HepG2 (cell line): Measurements from ENCODE around the gene PRM2. TPM values are rescaled to one million over a fixed set of nuclear protein-coding genes. Genes with fewer than 3 reads are reported as not detected.

ENCODE experiments used
- BRD4 ChIP-seq: sonication (generic); formaldehyde crosslinking; IDR thresholded peaks from 2 replicates; pipeline ENCODE4 v1.4.0; 2020; ENCODE audit warnings: missing genetic modification reagents
- GLI4 ChIP-seq: sonication (generic); formaldehyde crosslinking; IDR thresholded peaks from 2 replicates; pipeline ENCODE4 v1.5.1; 2020; ENCODE audit warnings: missing genetic modification reagents, mild to moderate bottlenecking, moderate library complexity, borderline replicate concordance
- HNF1A ChIP-seq, 2 experiments: sonication (generic) in 1 of 2; formaldehyde crosslinking in 1 of 2; IDR thresholded peaks; 2 replicates each; pipeline versions ENCODE4 v1.4.0 to v1.6.1; 2016 to 2020; ENCODE audit warnings: borderline replicate concordance in 1 of 2, low read depth in 1 of 2, mild to moderate bottlenecking in 1 of 2, missing genetic modification reagents in 1 of 2
- HNF4A ChIP-seq: sonication (generic); formaldehyde crosslinking; IDR thresholded peaks from 2 replicates; pipeline ENCODE4 v1.4.0; 2020; ENCODE audit warnings: missing genetic modification reagents
- KLF15 ChIP-seq: sonication (generic); formaldehyde crosslinking; IDR thresholded peaks from 2 replicates; pipeline ENCODE4 v1.8.1; 2023; ENCODE audit warnings: borderline replicate concordance, mild to moderate bottlenecking, inconsistent platforms, missing genetic modification reagents, mixed read lengths
- NFKBIZ ChIP-seq: IDR thresholded peaks from 2 replicates; pipeline ENCODE4 v1.6.1; 2018; ENCODE audit warnings: missing genetic modification reagents, missing compliant biosample characterization
- PAX8 ChIP-seq: sonication (generic); formaldehyde crosslinking; IDR thresholded peaks from 2 replicates; pipeline ENCODE4 v1.8.0; 2022; ENCODE audit warnings: mild to moderate bottlenecking, missing genetic modification reagents, borderline replicate concordance
- SAP130 ChIP-seq: IDR thresholded peaks from 2 replicates; pipeline ENCODE4 v1.6.1; 2016; ENCODE audit warnings: low read depth
- SIX1 ChIP-seq: sonication (generic); formaldehyde crosslinking; IDR thresholded peaks from 2 replicates; pipeline ENCODE4 v1.4.0; 2020; ENCODE audit warnings: missing genetic modification reagents, borderline replicate concordance
- ZBTB4 ChIP-seq: sonication (generic); formaldehyde crosslinking; IDR thresholded peaks from 2 replicates; pipeline ENCODE4 v1.4.0; 2020; ENCODE audit warnings: missing genetic modification reagents, mild to moderate bottlenecking, borderline replicate concordance
- ZNF136 ChIP-seq: sonication (generic); formaldehyde crosslinking; IDR thresholded peaks from 2 replicates; pipeline ENCODE4 v1.8.1; 2022; ENCODE audit warnings: low read depth, mild to moderate bottlenecking, moderate library complexity, missing genetic modification reagents
- ZNF17 ChIP-seq: sonication (generic); formaldehyde crosslinking; IDR thresholded peaks from 2 replicates; pipeline ENCODE4 v1.5.0; 2020; ENCODE audit warnings: mild to moderate bottlenecking, missing genetic modification reagents
- ZNF605 ChIP-seq: sonication (generic); formaldehyde crosslinking; IDR thresholded peaks from 2 replicates; pipeline ENCODE4 v1.8.0; 2022; ENCODE audit warnings: mild to moderate bottlenecking, missing genetic modification reagents
- ZNF639 ChIP-seq: conservative IDR thresholded peaks from 2 replicates; pipeline ENCODE4 v1.6.1; 2018; ENCODE audit warnings: missing genetic modification reagents
- ZNF660 ChIP-seq: sonication (generic); formaldehyde crosslinking; IDR thresholded peaks from 2 replicates; pipeline ENCODE4 v1.5.1; 2020; ENCODE audit warnings: mild to moderate bottlenecking, low read depth, missing genetic modification reagents, borderline replicate concordance
- ZNF7 ChIP-seq: IDR thresholded peaks from 2 replicates; pipeline ENCODE4 v1.6.1; 2016; ENCODE audit warnings: missing biosample characterization, missing genetic modification reagents
- polyA plus RNA-seq, 8 experiments: library from polyadenylated mRNA; depleted of rRNA in 3 of 8; stranded (reverse) in 7 of 8; unstranded in 1 of 8; fragments of >200 nt; fragmentation: Illumina TruSeq in 4 of 8; extraction: Trizol in 4 of 8; gene quantifications; 2 replicates each; pipeline versions ENCODE4 v1.2.1 to v1.2.3, GENCODE V29; 2011 to 2016; ENCODE audit warnings: low read depth in 4 of 8, missing spikeins in 1 of 8, mixed read lengths in 1 of 8; ENCODE audit not compliant: insufficient read depth in 1 of 8
- total RNA-seq, 5 experiments: library from RNA; depleted of rRNA; stranded (reverse); fragments of >200 nt; fragmentation: Illumina TruSeq; extraction: Trizol; gene quantifications; 2 replicates each; pipeline ENCODE4 v1.2.3, GENCODE V29; 2016; ENCODE audit warnings: low read depth in 1 of 5
- TF ChIP-seq, protein P1 (sequence below): sonication (generic); formaldehyde crosslinking; IDR thresholded peaks from 2 replicates; pipeline ENCODE4 v1.4.0; 2020; ENCODE audit warnings: mild to moderate bottlenecking, missing genetic modification reagents, borderline replicate concordance
- TF ChIP-seq, protein P2 (sequence below): sonication (generic); formaldehyde crosslinking; IDR thresholded peaks from 2 replicates; pipeline ENCODE4 v1.8.0; 2022; ENCODE audit warnings: mild to moderate bottlenecking, missing genetic modification reagents, borderline replicate concordance

The PRM2 gene
- total and polyA plus RNA-seq, 2 of the 13 experiments (the other 11 are each of a cell fraction or from before 2014, with no cell fraction given), result 0.54 TPM; not detected in 1

DNA sequence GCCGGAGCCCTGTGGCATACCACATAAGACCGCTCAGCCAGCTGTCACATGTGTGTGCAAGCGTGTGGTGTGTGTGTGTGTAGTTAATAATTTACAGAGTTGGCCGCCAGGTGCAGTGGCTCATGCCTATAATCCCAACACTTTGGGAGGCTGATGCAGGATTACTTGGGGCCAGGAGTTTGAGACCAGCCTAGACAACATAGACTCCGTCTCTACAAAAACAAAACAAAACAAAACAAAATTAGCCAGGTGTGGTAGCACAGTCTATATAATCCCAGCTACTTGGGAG, 40.6 kb downstream of the PRM2 start (continued):
- TF ChIP-seq ZBTB4 (CRISPR knock-in tag), result no peak
- TF ChIP-seq, protein P1, sequence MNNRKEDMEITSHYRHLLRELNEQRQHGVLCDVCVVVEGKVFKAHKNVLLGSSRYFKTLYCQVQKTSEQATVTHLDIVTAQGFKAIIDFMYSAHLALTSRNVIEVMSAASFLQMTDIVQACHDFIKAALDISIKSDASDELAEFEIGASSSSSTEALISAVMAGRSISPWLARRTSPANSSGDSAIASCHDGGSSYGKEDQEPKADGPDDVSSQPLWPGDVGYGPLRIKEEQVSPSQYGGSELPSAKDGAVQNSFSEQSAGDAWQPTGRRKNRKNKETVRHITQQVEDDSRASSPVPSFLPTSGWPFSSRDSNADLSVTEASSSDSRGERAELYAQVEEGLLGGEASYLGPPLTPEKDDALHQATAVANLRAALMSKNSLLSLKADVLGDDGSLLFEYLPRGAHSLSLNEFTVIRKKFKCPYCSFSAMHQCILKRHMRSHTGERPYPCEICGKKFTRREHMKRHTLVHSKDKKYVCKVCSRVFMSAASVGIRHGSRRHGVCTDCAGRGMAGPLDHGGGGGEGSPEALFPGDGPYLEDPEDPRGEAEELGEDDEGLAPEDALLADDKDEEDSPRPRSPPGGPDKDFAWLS (CRISPR knock-in tag), result no peak
- no peak for TF ChIP-seq GLI4
- TF ChIP-seq, protein P2, sequence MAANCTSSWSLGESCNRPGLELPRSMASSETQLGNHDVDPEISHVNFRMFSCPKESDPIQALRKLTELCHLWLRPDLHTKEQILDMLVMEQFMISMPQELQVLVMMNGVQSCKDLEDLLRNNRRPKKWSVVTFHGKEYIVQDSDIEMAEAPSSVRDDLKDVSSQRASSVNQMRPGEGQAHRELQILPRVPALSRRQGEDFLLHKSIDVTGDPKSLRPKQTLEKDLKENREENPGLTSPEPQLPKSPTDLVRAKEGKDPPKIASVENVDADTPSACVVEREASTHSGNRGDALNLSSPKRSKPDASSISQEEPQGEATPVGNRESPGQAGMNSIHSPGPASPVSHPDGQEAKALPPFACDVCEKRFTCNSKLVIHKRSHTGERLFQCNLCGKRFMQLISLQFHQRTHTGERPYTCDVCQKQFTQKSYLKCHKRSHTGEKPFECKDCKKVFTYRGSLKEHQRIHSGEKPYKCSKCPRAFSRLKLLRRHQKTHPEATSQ (CRISPR knock-in tag), result no peak
- TF ChIP-seq KLF15, result no peak
- TF ChIP-seq ZNF136 (CRISPR knock-in tag), result no peak
- TF ChIP-seq ZNF17 (CRISPR knock-in tag), result no peak
- TF ChIP-seq HNF4A (CRISPR knock-in tag), result no peak
- TF ChIP-seq ZNF605 (CRISPR knock-in tag), result no peak
- TF ChIP-seq PAX8, result no peak
- no peak for TF ChIP-seq SIX1 (CRISPR knock-in tag)
- peak; percentile 95 for TF ChIP-seq HNF1A (IDR thresholded peaks at IDR 0.05; ENCODE audit: low read depth)
- peak; percentile 95 for TF ChIP-seq HNF1A (CRISPR knock-in tag; IDR thresholded peaks at IDR 0.05; ENCODE audit: borderline replicate concordance)
- no peak for TF ChIP-seq NFKBIZ (CRISPR knock-in tag)
- TF ChIP-seq BRD4 (CRISPR knock-in tag), result no peak
- no peak for TF ChIP-seq ZNF660 (CRISPR knock-in tag)
- no peak for TF ChIP-seq ZNF639 (CRISPR knock-in tag)
- TF ChIP-seq SAP130 (CRISPR knock-in tag), result peak; percentile 75
- TF ChIP-seq ZNF7, result no peak
